ENCODE results near the gene DMXL2. TPM values are rescaled to one million over a fixed set of nuclear protein-coding genes. Genes with fewer than 3 reads are reported as not detected.
A peak's percentile ranks its signal among the peaks of the same experiment; 100 is the strongest.

The DMXL2 gene, protein sequence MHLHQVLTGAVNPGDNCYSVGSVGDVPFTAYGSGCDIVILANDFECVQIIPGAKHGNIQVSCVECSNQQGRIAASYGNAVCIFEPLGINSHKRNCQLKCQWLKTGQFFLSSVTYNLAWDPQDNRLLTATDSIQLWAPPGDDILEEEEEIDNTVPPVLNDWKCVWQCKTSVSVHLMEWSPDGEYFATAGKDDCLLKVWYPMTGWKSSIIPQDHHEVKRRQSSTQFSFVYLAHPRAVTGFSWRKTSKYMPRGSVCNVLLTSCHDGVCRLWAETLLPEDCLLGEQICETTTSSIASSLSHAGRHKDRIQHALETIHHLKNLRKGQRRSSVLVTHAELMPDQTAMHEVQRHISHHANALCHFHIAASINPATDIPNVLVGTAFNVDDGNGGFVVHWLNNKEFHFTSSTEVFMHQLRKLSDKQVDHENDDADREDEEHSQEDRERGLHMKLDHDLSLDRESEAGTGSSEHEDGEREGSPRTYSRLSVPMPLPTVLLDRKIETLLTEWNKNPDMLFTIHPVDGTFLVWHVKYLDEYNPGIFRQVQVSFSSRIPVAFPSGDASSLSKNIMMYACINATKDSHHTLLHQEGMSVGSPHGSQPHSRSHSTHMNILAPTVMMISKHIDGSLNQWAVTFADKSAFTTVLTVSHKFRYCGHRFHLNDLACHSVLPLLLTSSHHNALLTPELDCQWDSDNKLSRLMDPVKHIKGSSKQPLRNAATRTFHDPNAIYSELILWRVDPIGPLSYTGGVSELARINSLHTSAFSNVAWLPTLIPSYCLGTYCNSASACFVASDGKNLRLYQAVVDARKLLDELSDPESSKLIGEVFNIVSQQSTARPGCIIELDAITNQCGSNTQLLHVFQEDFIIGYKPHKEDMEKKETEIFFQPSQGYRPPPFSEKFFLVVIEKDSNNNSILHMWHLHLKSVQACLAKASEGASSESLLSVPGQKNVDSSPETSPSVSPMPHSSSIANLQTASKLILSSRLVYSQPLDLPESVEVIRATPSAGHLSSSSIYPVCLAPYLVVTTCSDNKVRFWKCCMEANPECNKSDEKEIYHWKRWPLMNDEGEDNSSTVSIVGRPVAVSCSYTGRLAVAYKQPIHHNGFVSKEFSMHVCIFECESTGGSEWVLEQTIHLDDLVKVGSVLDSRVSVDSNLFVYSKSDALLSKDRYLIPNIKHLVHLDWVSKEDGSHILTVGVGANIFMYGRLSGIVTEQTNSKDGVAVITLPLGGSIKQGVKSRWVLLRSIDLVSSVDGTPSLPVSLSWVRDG (N-terminal part only)
- total RNA-seq (2021; ENCODE audit: unreplicated experiment) (37.3 TPM), Bru-seq, nascent RNA (percentile 84 among the genes with signal in this experiment), BruChase-seq, experiment 1, labeled RNA remaining after a 2-hour chase (percentile 85 among the genes with signal in this experiment), BruChase-seq, experiment 2, labeled RNA remaining after a 6-hour chase (percentile 78 among the genes with signal in this experiment)
- polyA plus RNA-seq (2012; ENCODE audit: insufficient read length) = 26.9 TPM
- long read RNA-seq, full-length matches to known transcripts = 2 of 13 reads
- long read RNA-seq, partial matches to known transcripts = 6 of 13 reads
- long read RNA-seq, other reads (novel, unspliced or antisense) = 5 of 13 reads

DNA sequence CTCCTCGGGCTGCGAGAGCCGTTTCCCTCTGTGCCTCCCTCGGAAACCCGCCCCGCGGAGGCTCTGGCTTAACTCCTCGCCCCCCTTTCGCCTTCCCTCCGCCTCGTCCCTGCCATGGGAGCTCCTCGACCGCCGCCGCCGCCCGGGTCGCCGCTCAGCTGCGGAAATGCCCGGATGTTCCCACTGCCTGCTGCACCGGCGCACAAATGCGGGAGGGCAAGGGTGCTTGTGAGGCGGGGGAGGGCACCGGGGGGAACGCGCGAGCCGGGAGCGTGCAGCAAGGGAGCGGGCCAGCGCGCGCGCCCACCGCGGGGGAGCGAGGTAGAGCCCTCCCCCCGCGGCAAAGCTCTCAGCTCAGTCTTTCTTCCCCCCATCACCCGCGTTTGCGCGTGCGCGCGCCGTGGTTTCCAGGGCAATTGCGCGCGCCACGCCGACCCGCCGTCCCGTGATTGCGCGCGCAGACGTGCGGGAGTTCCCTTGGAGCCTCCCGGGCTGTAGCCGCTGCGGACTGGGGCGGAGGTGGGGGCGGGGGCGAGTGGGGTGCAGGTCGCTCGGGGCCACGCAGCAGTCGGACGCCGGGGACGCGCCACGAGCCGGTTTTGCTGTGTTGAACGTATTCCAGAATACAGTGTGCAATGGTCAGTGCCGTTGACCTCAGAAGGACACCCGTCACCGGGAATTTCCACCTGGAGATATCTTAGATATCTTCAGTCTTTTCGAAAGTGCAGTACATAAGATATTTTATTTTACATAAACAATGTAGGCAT is at the start of gene DMXL2:
TSS of gene DMXL2 (minus strand) at position 168 of the 767 bp plus-strand sequence. CDS start 226 bp downstream, outside the sequence.
- peak within 1 kb of the TSS; percentile 93 for H3K27ac ChIP-seq (ENCODE audit: low read length)
- no TSS peak for BruUV-seq (replicated peaks)
- intact Hi-C loops (cut with micrococcal nuclease; ENCODE audit: unreplicated experiment) (no loop called here), in situ Hi-C loops (cut with HindIII; ENCODE audit: low pct_unique_long_range_greater_than_20kb, low sequenced_read_pairs) (no loop called here)
- ATAC-seq (peak; percentile 89), DNase-seq (ENCODE audit: low read depth, low spot score) (no peak)
- POLR2A ChIA-PET = interaction anchor here (0.6 kb wide), 3 partner anchors 12 to 389 kb away, joined by 3 to 7 read pairs (median 3); no protein-coding TSS in a partner anchor
- H3K9me3 ChIP-seq (ENCODE audit: control insufficient read depth, insufficient read depth, low read depth, low read length) = no peaks in the 10 kb centered on the region
- no peaks in the 10 kb centered on the region; the same call in none of the 2 replicates for H3K36me3 ChIP-seq (ENCODE audit: control insufficient read depth, insufficient read depth, low read length)
- H3K4me3 ChIP-seq (ENCODE audit: low read depth in 2 of 2, low read length in 2 of 2) = peak within 1 kb of the TSS; percentile 83 to 98
- TF ChIP-seq SIN3A (IDR thresholded peaks at IDR 0.05; ENCODE audit: borderline replicate concordance, insufficient read depth, low read depth, low read length) (0 out of 2 replicates have a peak, but pooled peaks have one; percentile 35), TCF7L2 (IDR thresholded peaks at IDR 0.05; ENCODE audit: low read depth, low read length) (no peak; the same call in 1 of the 2 replicates), POLR2AphosphoS5 (IDR thresholded peaks at IDR 0.05; ENCODE audit: low read depth, low read length) (no peak; the same call in 1 of the 2 replicates)
- TF ChIP-seq, protein P1, sequence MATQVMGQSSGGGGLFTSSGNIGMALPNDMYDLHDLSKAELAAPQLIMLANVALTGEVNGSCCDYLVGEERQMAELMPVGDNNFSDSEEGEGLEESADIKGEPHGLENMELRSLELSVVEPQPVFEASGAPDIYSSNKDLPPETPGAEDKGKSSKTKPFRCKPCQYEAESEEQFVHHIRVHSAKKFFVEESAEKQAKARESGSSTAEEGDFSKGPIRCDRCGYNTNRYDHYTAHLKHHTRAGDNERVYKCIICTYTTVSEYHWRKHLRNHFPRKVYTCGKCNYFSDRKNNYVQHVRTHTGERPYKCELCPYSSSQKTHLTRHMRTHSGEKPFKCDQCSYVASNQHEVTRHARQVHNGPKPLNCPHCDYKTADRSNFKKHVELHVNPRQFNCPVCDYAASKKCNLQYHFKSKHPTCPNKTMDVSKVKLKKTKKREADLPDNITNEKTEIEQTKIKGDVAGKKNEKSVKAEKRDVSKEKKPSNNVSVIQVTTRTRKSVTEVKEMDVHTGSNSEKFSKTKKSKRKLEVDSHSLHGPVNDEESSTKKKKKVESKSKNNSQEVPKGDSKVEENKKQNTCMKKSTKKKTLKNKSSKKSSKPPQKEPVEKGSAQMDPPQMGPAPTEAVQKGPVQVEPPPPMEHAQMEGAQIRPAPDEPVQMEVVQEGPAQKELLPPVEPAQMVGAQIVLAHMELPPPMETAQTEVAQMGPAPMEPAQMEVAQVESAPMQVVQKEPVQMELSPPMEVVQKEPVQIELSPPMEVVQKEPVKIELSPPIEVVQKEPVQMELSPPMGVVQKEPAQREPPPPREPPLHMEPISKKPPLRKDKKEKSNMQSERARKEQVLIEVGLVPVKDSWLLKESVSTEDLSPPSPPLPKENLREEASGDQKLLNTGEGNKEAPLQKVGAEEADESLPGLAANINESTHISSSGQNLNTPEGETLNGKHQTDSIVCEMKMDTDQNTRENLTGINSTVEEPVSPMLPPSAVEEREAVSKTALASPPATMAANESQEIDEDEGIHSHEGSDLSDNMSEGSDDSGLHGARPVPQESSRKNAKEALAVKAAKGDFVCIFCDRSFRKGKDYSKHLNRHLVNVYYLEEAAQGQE (IDR thresholded peaks at IDR 0.05; ENCODE audit: insufficient read depth in 1 of 2, low read depth in 2 of 2, low read length in 1 of 2) = no peak
- TF ChIP-seq, protein P2, sequence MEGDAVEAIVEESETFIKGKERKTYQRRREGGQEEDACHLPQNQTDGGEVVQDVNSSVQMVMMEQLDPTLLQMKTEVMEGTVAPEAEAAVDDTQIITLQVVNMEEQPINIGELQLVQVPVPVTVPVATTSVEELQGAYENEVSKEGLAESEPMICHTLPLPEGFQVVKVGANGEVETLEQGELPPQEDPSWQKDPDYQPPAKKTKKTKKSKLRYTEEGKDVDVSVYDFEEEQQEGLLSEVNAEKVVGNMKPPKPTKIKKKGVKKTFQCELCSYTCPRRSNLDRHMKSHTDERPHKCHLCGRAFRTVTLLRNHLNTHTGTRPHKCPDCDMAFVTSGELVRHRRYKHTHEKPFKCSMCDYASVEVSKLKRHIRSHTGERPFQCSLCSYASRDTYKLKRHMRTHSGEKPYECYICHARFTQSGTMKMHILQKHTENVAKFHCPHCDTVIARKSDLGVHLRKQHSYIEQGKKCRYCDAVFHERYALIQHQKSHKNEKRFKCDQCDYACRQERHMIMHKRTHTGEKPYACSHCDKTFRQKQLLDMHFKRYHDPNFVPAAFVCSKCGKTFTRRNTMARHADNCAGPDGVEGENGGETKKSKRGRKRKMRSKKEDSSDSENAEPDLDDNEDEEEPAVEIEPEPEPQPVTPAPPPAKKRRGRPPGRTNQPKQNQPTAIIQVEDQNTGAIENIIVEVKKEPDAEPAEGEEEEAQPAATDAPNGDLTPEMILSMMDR (IDR thresholded peaks at IDR 0.05) = no peak
- CTCF ChIA-PET = interaction anchor here (0.6 to 1.3 kb wide), 3 partner anchors 13 to 86 kb away, joined by 3 to 7 read pairs (median 5); no protein-coding TSS in a partner anchor
- H3K4me1 ChIP-seq (ENCODE audit: control insufficient read depth, insufficient read depth, low read length) = peaks cover 22% of the 10 kb centered on the region
- H3K27me3 ChIP-seq (ENCODE audit: control insufficient read depth, insufficient read depth, low read length) = no peaks in the 10 kb centered on the region

All from Panc1 (cell line).